Fibroblast of peridontal ligament (primary cell): ENCODE data around the gene CDC42SE1.

Experiments
- DNase-seq: peaks from one replicate; pipeline ENCODE4 v3.0.0-alpha.2; 2010; ENCODE audit errors: extremely low read depth

The CDC42SE1 gene

GRCh38 chr1:151054971-151055547 is 4.4 kb downstream of the CDC42SE1 start:
- DNase-seq, result no peak

GRCh38 chr1:151051356-151052009 is 7.9 kb downstream of the CDC42SE1 start:
- no peak for DNase-seq

- DNase-seq, result no peak
These were observed 9.3 kb downstream of the CDC42SE1 start for GRCh38 chr1:151050051-151050688.

GRCh38 chr1:151049458-151049857 is 10.0 kb downstream of the CDC42SE1 start:
- DNase-seq, result no peak

- no peak for DNase-seq
These were observed 10.8 kb downstream of the CDC42SE1 start for GRCh38 chr1:151048645-151049032.

GRCh38 chr1:151047925-151048644 is 11.3 kb downstream of the CDC42SE1 start:
- peak; percentile 47 for DNase-seq

- peak; percentile 62 for DNase-seq
These were observed 11.9 kb downstream of the CDC42SE1 start, which contains the start of gene C1orf56 for GRCh38 chr1:151047591-151047924. Gene C1orf56, plus strand, starts transcription at chr1:151047751. Its CDS starts 97 bp downstream, at chr1:151047848.

- DNase-seq, result no peak
These were observed 16.3 kb downstream of the CDC42SE1 start for GRCh38 chr1:151043163-151043562.

- DNase-seq, result no peak
These were observed 19.9 kb downstream of the CDC42SE1 start for GRCh38 chr1:151039521-151039920.

- DNase-seq, result no peak
These were observed 22.4 kb downstream of the CDC42SE1 start for GRCh38 chr1:151037032-151037431.

- DNase-seq, result no peak
These were observed 23.1 kb downstream of the CDC42SE1 start, which contains the start of gene BNIPL for GRCh38 chr1:151036356-151036755. Gene BNIPL, plus strand, starts transcription at chr1:151036586. Its CDS starts 140 bp downstream, at chr1:151036726.

GRCh38 chr1:151035167-151035566 is 24.3 kb downstream of the CDC42SE1 start:
- DNase-seq, result no peak

GRCh38 chr1:151032164-151032563 is 27.3 kb downstream of the CDC42SE1 start:
- no peak for DNase-seq

GRCh38 chr1:151026460-151026859 is 33.0 kb downstream of the CDC42SE1 start:
- DNase-seq, result no peak

GRCh38 chr1:151024540-151025146 is 34.8 kb downstream of the CDC42SE1 start:
- DNase-seq, result peak; percentile 68

- DNase-seq, result peak; percentile 29
These were observed 45.9 kb downstream of the CDC42SE1 start for GRCh38 chr1:151013518-151013917.

GRCh38 chr1:151012684-151013471 is 46.5 kb downstream of the CDC42SE1 start:
- DNase-seq, result no peak

GRCh38 chr1:151011154-151011850 is 48.1 kb downstream of the CDC42SE1 start:
- DNase-seq, result no peak

GRCh38 chr1:151010346-151010726 is 49.1 kb downstream of the CDC42SE1 start:
- no peak for DNase-seq

GRCh38 chr1:151009674-151010345 is 49.6 kb downstream of the CDC42SE1 start:
- DNase-seq, result no peak
